Measurements from ENCODE around the gene NCOA6. TPM values are rescaled to one million over a fixed set of nuclear protein-coding genes. Genes with fewer than 3 reads are reported as not detected.
"Not testable (repeated sequence)": the region's sequence is repeated elsewhere in the genome, so short reads cannot be mapped to it uniquely, and the experiment has no call there.

The NCOA6 gene
- total RNA-seq, 1 donor from 2014 or later: 42.5 TPM

- no peaks in the 10 kb centered on the region for H3K9me3 Mint-ChIP-seq
- DNase-seq (ENCODE audit: low spot score in 2 of 2, unreplicated experiment in 2 of 2): no peak
- H3K36me3 Mint-ChIP-seq: peaks cover 24% of the 10 kb centered on the region
- peaks cover under 1% of the 10 kb centered on the region for H3K27me3 Mint-ChIP-seq (ENCODE audit: low read depth)
- TF ChIP-seq CTCF (IDR thresholded peaks at IDR 0.05; ENCODE audit: unreplicated experiment): no peak
- no peak overlapping the region for H3K4me3 Mint-ChIP-seq
- H3K27ac Mint-ChIP-seq: no peak overlapping the region
- H3K4me1 Mint-ChIP-seq: peaks cover 8% of the 10 kb centered on the region
Observed at GRCh38 chr20:34716921-34717229, 108.6 kb downstream of the NCOA6 start.

- no peaks in the 10 kb centered on the region for H3K9me3 Mint-ChIP-seq
- peaks cover 12% of the 10 kb centered on the region for H3K4me1 Mint-ChIP-seq
- H3K4me3 Mint-ChIP-seq: no peak overlapping the region
- peaks cover 22% of the 10 kb centered on the region for H3K36me3 Mint-ChIP-seq
- TF ChIP-seq CTCF (IDR thresholded peaks at IDR 0.05; ENCODE audit: unreplicated experiment): no peak
- no peak overlapping the region for H3K27ac Mint-ChIP-seq
- no peak for DNase-seq (ENCODE audit: low spot score in 2 of 2, unreplicated experiment in 2 of 2)
- peaks cover 10% of the 10 kb centered on the region for H3K27me3 Mint-ChIP-seq (ENCODE audit: low read depth)
Observed at GRCh38 chr20:34715384-34715783, 110.1 kb downstream of the NCOA6 start.

GRCh38 chr20:34713944-34714515, 111.4 kb downstream of the NCOA6 start:
- H3K4me1 Mint-ChIP-seq: peaks cover 15% of the 10 kb centered on the region
- DNase-seq (ENCODE audit: low spot score in 2 of 2, unreplicated experiment in 2 of 2); H3K9me3 Mint-ChIP-seq; H3K4me3 Mint-ChIP-seq; H3K27ac Mint-ChIP-seq: not testable (repeated sequence)
- peaks cover 13% of the 10 kb centered on the region for H3K27me3 Mint-ChIP-seq (ENCODE audit: low read depth)
- peaks cover 19% of the 10 kb centered on the region for H3K36me3 Mint-ChIP-seq

GRCh38 chr20:34713194-34713943, 112.1 kb downstream of the NCOA6 start:
- no peak for DNase-seq (ENCODE audit: low spot score in 2 of 2, unreplicated experiment in 2 of 2)
- TF ChIP-seq CTCF (IDR thresholded peaks at IDR 0.05; ENCODE audit: unreplicated experiment): no peak
- Mint-ChIP-seq H3K4me3 (no peak overlapping the region), H3K4me1 (peaks cover 18% of the 10 kb centered on the region), H3K9me3 (no peaks in the 10 kb centered on the region), H3K27me3 (ENCODE audit: low read depth) (peaks cover 14% of the 10 kb centered on the region), H3K36me3 (peaks cover 19% of the 10 kb centered on the region), H3K27ac (peak overlapping the region; percentile 82)

- TF ChIP-seq CTCF (IDR thresholded peaks at IDR 0.05; ENCODE audit: unreplicated experiment): no peak
- H3K4me1 Mint-ChIP-seq: peaks cover 18% of the 10 kb centered on the region
- H3K4me3 Mint-ChIP-seq: no peak overlapping the region
- H3K36me3 Mint-ChIP-seq: peaks cover 17% of the 10 kb centered on the region
- H3K9me3 Mint-ChIP-seq: no peaks in the 10 kb centered on the region
- H3K27ac Mint-ChIP-seq: peak overlapping the region; percentile 82
- H3K27me3 Mint-ChIP-seq (ENCODE audit: low read depth): peaks cover 14% of the 10 kb centered on the region
- no peak for DNase-seq (ENCODE audit: low spot score in 2 of 2, unreplicated experiment in 2 of 2)
Observed at GRCh38 chr20:34712525-34713192, 112.8 kb downstream of the NCOA6 start.

- DNase-seq (ENCODE audit: low spot score in 2 of 2, unreplicated experiment in 2 of 2): no peak
- no peak for TF ChIP-seq CTCF (IDR thresholded peaks at IDR 0.05; ENCODE audit: unreplicated experiment)
- no peaks in the 10 kb centered on the region for H3K9me3 Mint-ChIP-seq
- H3K27me3 Mint-ChIP-seq (ENCODE audit: low read depth): peaks cover 14% of the 10 kb centered on the region
- peaks cover 18% of the 10 kb centered on the region for H3K4me1 Mint-ChIP-seq
- no peak overlapping the region for H3K4me3 Mint-ChIP-seq
- H3K27ac Mint-ChIP-seq: no peak overlapping the region
- H3K36me3 Mint-ChIP-seq: peaks cover 13% of the 10 kb centered on the region
Observed at GRCh38 chr20:34711813-34712430, 113.5 kb downstream of the NCOA6 start.
